Gastrocnemius medialis (tissue), 4 donors: ENCODE data around the gene GHRH. TPM values are rescaled to one million over a fixed set of nuclear protein-coding genes. Genes with fewer than 3 reads are reported as not detected.

Source experiments
- ATAC-seq, 2 donors: fragments of 150-250 bp; one replicate each; pipeline ENCODE4 v1.9.1; 2016
- DNase-seq, 2 donors: peaks; one replicate each; pipeline ENCODE4 v3.0.0-alpha.2; 2019
- H3K27ac ChIP-seq, 4 donors: fragments of 200-600 bp; sonication (generic); 1 replicate in 1 of 4; 2 replicates in 3 of 4; pipeline ENCODE4 v1.5.1; 2016 to 2018; ENCODE audit warnings: mild to moderate bottlenecking in 2 of 4, moderate library complexity in 1 of 4
- H3K27me3 ChIP-seq, 3 donors: fragments of 200-600 bp; sonication (generic) in 2 of 3; 1 replicate in 1 of 3; 2 replicates in 2 of 3; pipeline versions ENCODE4 v1.5.1 to v1.6.0; 2016 to 2019; ENCODE audit warnings: mild to moderate bottlenecking in 1 of 3, moderate library complexity in 1 of 3
- H3K36me3 ChIP-seq, 2 donors: fragments of 200-600 bp; sonication (generic) in 1 of 2; one replicate each; pipeline ENCODE4 v1.5.1; 2017 to 2018
- H3K4me1 ChIP-seq, 2 donors: fragments of 200-600 bp; sonication (generic) in 1 of 2; one replicate each; pipeline ENCODE4 v1.5.1; 2016 to 2017; ENCODE audit warnings: mild to moderate bottlenecking in 2 of 2
- H3K4me3 ChIP-seq, 4 donors: fragments of 200-600 bp; sonication (generic) in 3 of 4; 1 replicate in 1 of 4; 2 replicates in 3 of 4; pipeline ENCODE4 v1.5.1; 2016 to 2019; ENCODE audit warnings: mild to moderate bottlenecking in 2 of 4
- H3K9me3 ChIP-seq, 3 donors: fragments of 200-600 bp; sonication (generic) in 2 of 3; 1 replicate in 1 of 3; 2 replicates in 2 of 3; pipeline ENCODE4 v1.5.1; 2016 to 2019
- CTCF ChIP-seq, 5 experiments: fragments of 450-650 bp in 3 of 5; fragments of 200-600 bp in 2 of 5; sonication (generic) in 2 of 5; IDR thresholded peaks in 4 of 5; conservative IDR thresholded peaks in 1 of 5; 1 replicate in 4 of 5; 2 replicates in 1 of 5; pipeline ENCODE4 v1.5.1; 2016 to 2019; ENCODE audit warnings: antibody characterized with exemption in 5 of 5, mild to moderate bottlenecking in 3 of 5, moderate library complexity in 3 of 5
- POLR2A ChIP-seq, 2 donors: fragments of 450-650 bp; IDR thresholded peaks; one replicate each; pipeline ENCODE4 v1.6.1; 2017; ENCODE audit warnings: antibody characterized with exemption in 2 of 2, mild to moderate bottlenecking in 2 of 2, moderate library complexity in 2 of 2
- in situ Hi-C, 4 donors: fragments of 200-750 bp; cut with MboI; loops; one replicate each; pipeline versions ENCODE4 v1.15.0 to v1.8.0; 2017; ENCODE audit warnings: low sequenced_read_pairs in 4 of 4
- intact Hi-C: fragments of 100-400 bp; cut with DNase I; formaldehyde crosslinking; loops from one replicate; pipeline ENCODE4 v1.15.1; 2023; ENCODE audit warnings: low total_unique reads
- total RNA-seq, 4 donors: library from RNA; depleted of rRNA; stranded (reverse); fragments of >200 nt; gene quantifications; one replicate each; pipeline versions ENCODE4 v1.1.0 to v1.2.3, GENCODE V29; 2016

Gene GHRH
- total RNA-seq, 4 donors from 2014 or later: not detected

DNA sequence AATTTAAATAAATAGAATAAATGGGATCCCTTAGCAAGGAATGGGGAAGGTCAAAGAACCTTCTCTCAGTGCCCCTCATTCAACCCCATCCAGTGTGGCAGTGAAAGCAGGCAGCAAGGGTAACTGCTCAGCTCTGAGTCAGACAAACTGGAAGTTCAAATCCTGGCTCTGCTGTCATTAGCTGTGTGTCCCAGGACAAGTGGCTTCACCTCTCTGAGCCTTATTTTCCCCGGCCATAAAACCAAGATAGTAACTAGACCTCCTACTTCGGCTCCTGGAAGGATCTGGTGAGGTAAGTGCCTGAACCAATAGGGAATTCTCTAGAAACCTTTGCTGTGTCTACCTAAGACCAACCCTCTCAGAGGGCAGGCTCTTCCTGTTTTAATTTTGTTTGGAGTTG lies 4.1 kb downstream of the GHRH start:
- Histone ChIP-seq H3K36me3 (no peaks in the 10 kb centered on the region), H3K9me3 (no peaks in the 10 kb centered on the region), H3K27me3 (no peaks in the 10 kb centered on the region), H3K27ac (no peak overlapping the region), H3K4me1 (no peaks in the 10 kb centered on the region), H3K4me3 (no peak overlapping the region)
- intact Hi-C loops: no loop called here
- no peak for ATAC-seq
- no peak for DNase-seq
- no peak for TF ChIP-seq POLR2A (IDR thresholded peaks at IDR 0.05)
- TF ChIP-seq CTCF (IDR thresholded peaks at IDR 0.05 in 4 of 5, conservative IDR thresholded peaks at IDR 0.05 in 1 of 5): no peak
- in situ Hi-C loops: no loop called here

- Histone ChIP-seq H3K4me1 (no peaks in the 10 kb centered on the region), H3K36me3 (no peaks in the 10 kb centered on the region), H3K27me3 (no peaks in the 10 kb centered on the region), H3K27ac (no peak overlapping the region), H3K9me3 (no peaks in the 10 kb centered on the region), H3K4me3 (no peak overlapping the region)
- TF ChIP-seq POLR2A (IDR thresholded peaks at IDR 0.05): no peak
- TF ChIP-seq CTCF (IDR thresholded peaks at IDR 0.05 in 4 of 5, conservative IDR thresholded peaks at IDR 0.05 in 1 of 5): no peak
- intact Hi-C loops (no loop called here), in situ Hi-C loops (no loop called here)
- no peak for DNase-seq
- no peak for ATAC-seq
These were observed 5.3 kb downstream of the GHRH start for GRCh38 chr20:37256286-37256685.

- in situ Hi-C loops: no loop called here
- H3K27ac ChIP-seq: no peak overlapping the region
- peaks cover 0 to 4% of the 10 kb centered on the region in 2 donors for H3K4me1 ChIP-seq
- ATAC-seq: no peak
- no peak overlapping the region for H3K4me3 ChIP-seq
- TF ChIP-seq POLR2A (IDR thresholded peaks at IDR 0.05) (no peak), CTCF (IDR thresholded peaks at IDR 0.05 in 4 of 5, conservative IDR thresholded peaks at IDR 0.05 in 1 of 5) (no peak)
- no peaks in the 10 kb centered on the region for H3K36me3 ChIP-seq
- intact Hi-C loops: no loop called here
- DNase-seq: no peak
- no peaks in the 10 kb centered on the region for H3K9me3 ChIP-seq
- no peaks in the 10 kb centered on the region for H3K27me3 ChIP-seq
These were observed 7.3 kb downstream of the GHRH start for GRCh38 chr20:37254114-37254878.

DNA sequence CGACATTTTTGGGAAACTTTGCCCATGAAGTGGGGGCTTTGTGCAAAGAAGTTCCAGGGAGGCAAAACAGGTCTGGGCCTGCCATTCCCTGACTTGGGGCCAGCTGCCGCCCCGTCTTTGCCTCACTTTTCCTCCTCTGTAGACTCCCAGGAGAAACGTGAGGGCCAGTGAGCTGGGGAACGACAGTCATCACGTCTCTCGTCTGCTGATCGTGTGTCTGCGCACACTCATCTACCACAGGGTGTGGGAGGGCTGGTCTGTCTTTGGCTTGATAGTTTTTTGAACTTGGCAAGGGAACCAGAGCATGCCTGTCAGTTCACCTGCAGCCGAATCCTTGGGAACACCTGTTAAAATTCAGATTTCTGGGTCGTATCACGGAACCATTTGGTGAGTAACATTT lies 8.5 kb downstream of the GHRH start:
- Histone ChIP-seq H3K36me3 (no peaks in the 10 kb centered on the region), H3K27me3 (no peaks in the 10 kb centered on the region), H3K4me1 (peaks cover 0 to 4% of the 10 kb centered on the region in 2 donors), H3K9me3 (no peaks in the 10 kb centered on the region), H3K27ac (no peak overlapping the region), H3K4me3 (no peak overlapping the region)
- in situ Hi-C loops: no loop called here
- DNase-seq (no peak), ATAC-seq (no peak)
- intact Hi-C loops: no loop called here
- no peak for TF ChIP-seq POLR2A (IDR thresholded peaks at IDR 0.05)
- no peak for TF ChIP-seq CTCF (IDR thresholded peaks at IDR 0.05 in 4 of 5, conservative IDR thresholded peaks at IDR 0.05 in 1 of 5)
